Measurements from ENCODE around the gene ADK.

- TF ChIP-seq CTCF (conservative IDR thresholded peaks at IDR 0.05 in 1 of 2, IDR thresholded peaks at IDR 0.05 in 1 of 2; ENCODE audit: low read depth in 1 of 2, low read length in 2 of 2) = no peak
- no peak for TF ChIP-seq EZH2 (IDR thresholded peaks at IDR 0.05; ENCODE audit: low read length, missing control alignments)
Measured at GRCh38 chr10:74174521-74174920, 23.5 kb downstream of the ADK start.

Measured in fibroblast of lung (primary cell).